WTC11 (cell line): Measurements from ENCODE around the gene TMC4. TPM values are rescaled to one million over a fixed set of nuclear protein-coding genes. Genes with fewer than 3 reads are reported as not detected.

ENCODE experiments used
- ATAC-seq: fragments of 200-7000 bp; cut with Tn5 transposase; 2 replicates; pipeline ENCODE4 v1.10.0; 2021; ENCODE audit warnings: mild to moderate bottlenecking, moderate library complexity
- CTCF ChIA-PET: fragments of 300-600 bp; sonication (Branson Sonifier 250); formaldehyde crosslinking; loops from one replicate; lab custom pipeline; 2021; ENCODE audit warnings: antibody characterized with exemption; lab: Charles Lee
- POLR2A ChIA-PET: fragments of 350-600 bp; sonication (Branson Sonifier 250); formaldehyde crosslinking; loops from one replicate; lab custom pipeline; 2021; ENCODE audit warnings: antibody characterized with exemption; lab: Charles Lee
- DNase-seq: peaks from one replicate; pipeline ENCODE4 v3.0.0; 2021; ENCODE audit warnings: low spot score
- H3K27ac Mint-ChIP-seq: 2 replicates; pipeline ENCODE4 v1.8.0; 2021; ENCODE audit warnings: mixed read lengths
- H3K27me3 Mint-ChIP-seq: 2 replicates; pipeline ENCODE4 v1.8.0; 2021; ENCODE audit warnings: low read depth, mild to moderate bottlenecking, moderate library complexity, mixed read lengths
- H3K36me3 Mint-ChIP-seq: 2 replicates; pipeline ENCODE4 v1.8.0; 2021; ENCODE audit warnings: mixed read lengths
- H3K4me1 Mint-ChIP-seq: 2 replicates; pipeline ENCODE4 v1.8.0; 2022; ENCODE audit warnings: mixed read lengths
- H3K4me3 Mint-ChIP-seq: 2 replicates; pipeline ENCODE4 v1.8.0; 2021; ENCODE audit warnings: mild to moderate bottlenecking, moderate library complexity, mixed read lengths
- H3K9me3 Mint-ChIP-seq: 2 replicates; pipeline ENCODE4 v1.8.0; 2021; ENCODE audit warnings: mixed read lengths
- ELF4 ChIP-seq: sonication (generic); formaldehyde crosslinking; IDR thresholded peaks from 2 replicates; pipeline ENCODE4 v1.8.1; 2022; ENCODE audit warnings: low read depth, mild to moderate bottlenecking, moderate library complexity, missing genetic modification reagents
- JAZF1 ChIP-seq: fragments of 250-450 bp; sonication (Bioruptor Pico); IDR thresholded peaks from 2 replicates; pipeline ENCODE4 v1.9.0; 2021; ENCODE audit warnings: moderate library complexity, mild to moderate bottlenecking, inconsistent platforms
- OVOL2 ChIP-seq: fragments of 250-450 bp; sonication (Bioruptor Pico); IDR thresholded peaks from 2 replicates; pipeline ENCODE4 v1.9.0; 2021; ENCODE audit warnings: mild to moderate bottlenecking, borderline replicate concordance
- RORB ChIP-seq: fragments of 250-450 bp; sonication (Bioruptor Pico); IDR thresholded peaks from 2 replicates; pipeline ENCODE4 v1.9.0; 2021; ENCODE audit warnings: mild to moderate bottlenecking
- SOX15 ChIP-seq: fragments of 250-450 bp; sonication (Bioruptor Pico); IDR thresholded peaks from 2 replicates; pipeline ENCODE4 v1.9.0; 2021; ENCODE audit warnings: mild to moderate bottlenecking
- TEAD4 ChIP-seq: sonication (generic); formaldehyde crosslinking; IDR thresholded peaks from 2 replicates; pipeline ENCODE4 v1.8.0; 2022; ENCODE audit warnings: mild to moderate bottlenecking, missing genetic modification reagents
- ZBTB21 ChIP-seq: sonication (generic); formaldehyde crosslinking; IDR thresholded peaks from 2 replicates; pipeline ENCODE4 v1.8.1; 2023; ENCODE audit warnings: mild to moderate bottlenecking, missing genetic modification reagents, borderline replicate concordance
- ZNF396 ChIP-seq: fragments of 250-450 bp; sonication (Bioruptor Pico); IDR thresholded peaks from 2 replicates; pipeline ENCODE4 v1.8.0; 2021; ENCODE audit warnings: mild to moderate bottlenecking, moderate library complexity, borderline replicate concordance
- total RNA-seq: library from RNA; stranded (reverse); gene quantifications from 3 replicates; pipeline ENCODE4 v1.2.3, GENCODE V29; 2021
- TF ChIP-seq, protein P1 (sequence below): fragments of 250-450 bp; sonication (Bioruptor Pico); IDR thresholded peaks from 2 replicates; pipeline ENCODE4 v1.9.0; 2021; ENCODE audit warnings: mild to moderate bottlenecking, borderline replicate concordance
- TF ChIP-seq, protein P2 (sequence below): sonication (generic); formaldehyde crosslinking; conservative IDR thresholded peaks from 2 replicates; pipeline ENCODE4 v1.8.1; 2023; ENCODE audit warnings: mild to moderate bottlenecking, low read depth, missing genetic modification reagents, moderate library complexity
- TF ChIP-seq, protein P3 (sequence below): sonication (generic); formaldehyde crosslinking; IDR thresholded peaks from 2 replicates; pipeline ENCODE4 v1.8.1; 2023; ENCODE audit warnings: mild to moderate bottlenecking, missing genetic modification reagents, borderline replicate concordance
- TF ChIP-seq, protein P4 (sequence below): sonication (generic); formaldehyde crosslinking; conservative IDR thresholded peaks from 2 replicates; pipeline ENCODE4 v1.8.1; 2022; ENCODE audit warnings: mild to moderate bottlenecking, missing genetic modification reagents

The TMC4 gene
- total RNA-seq, 1 experiment from 2014 or later = 9.3 TPM

DNA sequence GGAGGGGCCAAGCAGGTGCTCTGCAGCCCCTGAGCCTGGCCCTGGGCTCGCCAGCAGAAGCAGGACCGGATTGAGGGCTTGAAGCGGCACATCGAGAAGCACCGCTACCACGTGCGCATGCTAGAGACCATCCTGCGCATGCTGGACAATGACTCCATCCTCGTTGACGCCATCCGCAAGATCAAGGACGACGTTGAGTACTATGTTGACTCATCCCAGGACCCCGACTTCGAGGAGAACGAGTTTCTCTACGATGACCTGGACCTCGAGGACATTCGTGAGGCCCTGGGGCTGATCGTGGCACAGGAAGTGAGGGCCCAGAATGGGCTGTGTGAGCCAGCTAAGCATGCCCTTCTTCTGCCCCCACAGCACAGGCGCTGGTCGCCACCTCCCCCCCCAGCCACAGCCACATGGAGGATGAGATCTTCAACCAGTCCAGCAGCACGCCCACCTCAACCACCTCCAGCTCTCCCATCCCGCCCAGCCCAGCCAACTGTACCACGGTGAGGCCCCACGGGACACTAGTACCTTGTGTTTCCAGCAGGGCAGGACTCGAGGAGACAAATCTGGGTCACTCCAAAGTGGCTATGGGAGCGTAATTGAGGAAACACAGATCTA, 27.3 kb downstream of the TMC4 start:
- CTCF ChIA-PET = no interaction called here

More for the DNA sequence above, 27.3 kb downstream of the TMC4 start:
- DNase-seq (no peak), ATAC-seq (no peak)
- Mint-ChIP-seq H3K9me3 (no peaks in the 10 kb centered on the region), H3K36me3 (peaks cover 75% of the 10 kb centered on the region), H3K27me3 (no peaks in the 10 kb centered on the region; the same call in 1 of the 2 replicates), H3K4me1 (peaks cover 2% of the 10 kb centered on the region; the same call in 1 of the 2 replicates), H3K27ac (no peak overlapping the region), H3K4me3 (no peak overlapping the region)
- POLR2A ChIA-PET = no interaction called here
- TF ChIP-seq ZNF396 (CRISPR knock-in tag) = no peak
- TF ChIP-seq JAZF1 (CRISPR knock-in tag) = no peak
- TF ChIP-seq, protein P1, sequence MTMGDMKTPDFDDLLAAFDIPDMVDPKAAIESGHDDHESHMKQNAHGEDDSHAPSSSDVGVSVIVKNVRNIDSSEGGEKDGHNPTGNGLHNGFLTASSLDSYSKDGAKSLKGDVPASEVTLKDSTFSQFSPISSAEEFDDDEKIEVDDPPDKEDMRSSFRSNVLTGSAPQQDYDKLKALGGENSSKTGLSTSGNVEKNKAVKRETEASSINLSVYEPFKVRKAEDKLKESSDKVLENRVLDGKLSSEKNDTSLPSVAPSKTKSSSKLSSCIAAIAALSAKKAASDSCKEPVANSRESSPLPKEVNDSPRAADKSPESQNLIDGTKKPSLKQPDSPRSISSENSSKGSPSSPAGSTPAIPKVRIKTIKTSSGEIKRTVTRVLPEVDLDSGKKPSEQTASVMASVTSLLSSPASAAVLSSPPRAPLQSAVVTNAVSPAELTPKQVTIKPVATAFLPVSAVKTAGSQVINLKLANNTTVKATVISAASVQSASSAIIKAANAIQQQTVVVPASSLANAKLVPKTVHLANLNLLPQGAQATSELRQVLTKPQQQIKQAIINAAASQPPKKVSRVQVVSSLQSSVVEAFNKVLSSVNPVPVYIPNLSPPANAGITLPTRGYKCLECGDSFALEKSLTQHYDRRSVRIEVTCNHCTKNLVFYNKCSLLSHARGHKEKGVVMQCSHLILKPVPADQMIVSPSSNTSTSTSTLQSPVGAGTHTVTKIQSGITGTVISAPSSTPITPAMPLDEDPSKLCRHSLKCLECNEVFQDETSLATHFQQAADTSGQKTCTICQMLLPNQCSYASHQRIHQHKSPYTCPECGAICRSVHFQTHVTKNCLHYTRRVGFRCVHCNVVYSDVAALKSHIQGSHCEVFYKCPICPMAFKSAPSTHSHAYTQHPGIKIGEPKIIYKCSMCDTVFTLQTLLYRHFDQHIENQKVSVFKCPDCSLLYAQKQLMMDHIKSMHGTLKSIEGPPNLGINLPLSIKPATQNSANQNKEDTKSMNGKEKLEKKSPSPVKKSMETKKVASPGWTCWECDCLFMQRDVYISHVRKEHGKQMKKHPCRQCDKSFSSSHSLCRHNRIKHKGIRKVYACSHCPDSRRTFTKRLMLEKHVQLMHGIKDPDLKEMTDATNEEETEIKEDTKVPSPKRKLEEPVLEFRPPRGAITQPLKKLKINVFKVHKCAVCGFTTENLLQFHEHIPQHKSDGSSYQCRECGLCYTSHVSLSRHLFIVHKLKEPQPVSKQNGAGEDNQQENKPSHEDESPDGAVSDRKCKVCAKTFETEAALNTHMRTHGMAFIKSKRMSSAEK = no peak
- TF ChIP-seq ZBTB21 = no peak
- TF ChIP-seq, protein P2, sequence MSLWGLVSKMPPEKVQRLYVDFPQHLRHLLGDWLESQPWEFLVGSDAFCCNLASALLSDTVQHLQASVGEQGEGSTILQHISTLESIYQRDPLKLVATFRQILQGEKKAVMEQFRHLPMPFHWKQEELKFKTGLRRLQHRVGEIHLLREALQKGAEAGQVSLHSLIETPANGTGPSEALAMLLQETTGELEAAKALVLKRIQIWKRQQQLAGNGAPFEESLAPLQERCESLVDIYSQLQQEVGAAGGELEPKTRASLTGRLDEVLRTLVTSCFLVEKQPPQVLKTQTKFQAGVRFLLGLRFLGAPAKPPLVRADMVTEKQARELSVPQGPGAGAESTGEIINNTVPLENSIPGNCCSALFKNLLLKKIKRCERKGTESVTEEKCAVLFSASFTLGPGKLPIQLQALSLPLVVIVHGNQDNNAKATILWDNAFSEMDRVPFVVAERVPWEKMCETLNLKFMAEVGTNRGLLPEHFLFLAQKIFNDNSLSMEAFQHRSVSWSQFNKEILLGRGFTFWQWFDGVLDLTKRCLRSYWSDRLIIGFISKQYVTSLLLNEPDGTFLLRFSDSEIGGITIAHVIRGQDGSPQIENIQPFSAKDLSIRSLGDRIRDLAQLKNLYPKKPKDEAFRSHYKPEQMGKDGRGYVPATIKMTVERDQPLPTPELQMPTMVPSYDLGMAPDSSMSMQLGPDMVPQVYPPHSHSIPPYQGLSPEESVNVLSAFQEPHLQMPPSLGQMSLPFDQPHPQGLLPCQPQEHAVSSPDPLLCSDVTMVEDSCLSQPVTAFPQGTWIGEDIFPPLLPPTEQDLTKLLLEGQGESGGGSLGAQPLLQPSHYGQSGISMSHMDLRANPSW (CRISPR knock-in tag) = no peak
- TF ChIP-seq ELF4 (CRISPR knock-in tag) = no peak
- TF ChIP-seq OVOL2 (CRISPR knock-in tag) = no peak
- TF ChIP-seq, protein P3, sequence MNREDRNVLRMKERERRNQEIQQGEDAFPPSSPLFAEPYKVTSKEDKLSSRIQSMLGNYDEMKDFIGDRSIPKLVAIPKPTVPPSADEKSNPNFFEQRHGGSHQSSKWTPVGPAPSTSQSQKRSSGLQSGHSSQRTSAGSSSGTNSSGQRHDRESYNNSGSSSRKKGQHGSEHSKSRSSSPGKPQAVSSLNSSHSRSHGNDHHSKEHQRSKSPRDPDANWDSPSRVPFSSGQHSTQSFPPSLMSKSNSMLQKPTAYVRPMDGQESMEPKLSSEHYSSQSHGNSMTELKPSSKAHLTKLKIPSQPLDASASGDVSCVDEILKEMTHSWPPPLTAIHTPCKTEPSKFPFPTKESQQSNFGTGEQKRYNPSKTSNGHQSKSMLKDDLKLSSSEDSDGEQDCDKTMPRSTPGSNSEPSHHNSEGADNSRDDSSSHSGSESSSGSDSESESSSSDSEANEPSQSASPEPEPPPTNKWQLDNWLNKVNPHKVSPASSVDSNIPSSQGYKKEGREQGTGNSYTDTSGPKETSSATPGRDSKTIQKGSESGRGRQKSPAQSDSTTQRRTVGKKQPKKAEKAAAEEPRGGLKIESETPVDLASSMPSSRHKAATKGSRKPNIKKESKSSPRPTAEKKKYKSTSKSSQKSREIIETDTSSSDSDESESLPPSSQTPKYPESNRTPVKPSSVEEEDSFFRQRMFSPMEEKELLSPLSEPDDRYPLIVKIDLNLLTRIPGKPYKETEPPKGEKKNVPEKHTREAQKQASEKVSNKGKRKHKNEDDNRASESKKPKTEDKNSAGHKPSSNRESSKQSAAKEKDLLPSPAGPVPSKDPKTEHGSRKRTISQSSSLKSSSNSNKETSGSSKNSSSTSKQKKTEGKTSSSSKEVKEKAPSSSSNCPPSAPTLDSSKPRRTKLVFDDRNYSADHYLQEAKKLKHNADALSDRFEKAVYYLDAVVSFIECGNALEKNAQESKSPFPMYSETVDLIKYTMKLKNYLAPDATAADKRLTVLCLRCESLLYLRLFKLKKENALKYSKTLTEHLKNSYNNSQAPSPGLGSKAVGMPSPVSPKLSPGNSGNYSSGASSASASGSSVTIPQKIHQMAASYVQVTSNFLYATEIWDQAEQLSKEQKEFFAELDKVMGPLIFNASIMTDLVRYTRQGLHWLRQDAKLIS = no peak
- no peak for TF ChIP-seq TEAD4
- TF ChIP-seq, protein P4, sequence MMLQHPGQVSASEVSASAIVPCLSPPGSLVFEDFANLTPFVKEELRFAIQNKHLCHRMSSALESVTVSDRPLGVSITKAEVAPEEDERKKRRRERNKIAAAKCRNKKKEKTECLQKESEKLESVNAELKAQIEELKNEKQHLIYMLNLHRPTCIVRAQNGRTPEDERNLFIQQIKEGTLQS (CRISPR knock-in tag) = no peak
- no peak for TF ChIP-seq RORB (CRISPR knock-in tag)
- TF ChIP-seq SOX15 (CRISPR knock-in tag) = no peak
